ENCODE data around the gene AKAP8.
A peak's percentile ranks its signal among the peaks of the same experiment; 100 is the strongest.

The AKAP8 gene

GRCh38 chr19:15315101-15315500, 64.5 kb downstream of the AKAP8 start:
- H3K4me3 ChIP-seq (ENCODE audit: low read depth, low read length): no peak overlapping the region
- DNase-seq (ENCODE audit: low read depth): no peak
- TF ChIP-seq MAX (IDR thresholded peaks at IDR 0.05; ENCODE audit: low read depth, low read length): no peak
- no peak for TF ChIP-seq POLR2A (IDR thresholded peaks at IDR 0.05; ENCODE audit: extremely low read depth, insufficient read length)
- TF ChIP-seq CTCF (IDR thresholded peaks at IDR 0.05; ENCODE audit: low read depth, low read length): no peak
- no peak for TF ChIP-seq MYC (IDR thresholded peaks at IDR 0.05; ENCODE audit: low read depth, low read length)

GRCh38 chr19:15313649-15314279, 65.8 kb downstream of the AKAP8 start:
- DNase-seq (ENCODE audit: low read depth): no peak
- TF ChIP-seq POLR2A (IDR thresholded peaks at IDR 0.05; ENCODE audit: extremely low read depth, insufficient read length) (no peak), MAX (IDR thresholded peaks at IDR 0.05; ENCODE audit: low read depth, low read length) (no peak), MYC (IDR thresholded peaks at IDR 0.05; ENCODE audit: low read depth, low read length) (no peak), CTCF (IDR thresholded peaks at IDR 0.05; ENCODE audit: low read depth, low read length) (no peak)
- H3K4me3 ChIP-seq (ENCODE audit: low read depth, low read length): no peak overlapping the region

GRCh38 chr19:15307169-15307568, 72.4 kb downstream of the AKAP8 start:
- TF ChIP-seq CTCF (IDR thresholded peaks at IDR 0.05; ENCODE audit: low read depth, low read length): no peak
- TF ChIP-seq POLR2A (IDR thresholded peaks at IDR 0.05; ENCODE audit: extremely low read depth, insufficient read length): no peak
- no peak for TF ChIP-seq MYC (IDR thresholded peaks at IDR 0.05; ENCODE audit: low read depth, low read length)
- no peak for TF ChIP-seq MAX (IDR thresholded peaks at IDR 0.05; ENCODE audit: low read depth, low read length)
- DNase-seq (ENCODE audit: low read depth): no peak
- no peak overlapping the region for H3K4me3 ChIP-seq (ENCODE audit: low read depth, low read length)

- TF ChIP-seq POLR2A (IDR thresholded peaks at IDR 0.05; ENCODE audit: extremely low read depth, insufficient read length): no peak
- no peak for TF ChIP-seq CTCF (IDR thresholded peaks at IDR 0.05; ENCODE audit: low read depth, low read length)
- TF ChIP-seq MYC (IDR thresholded peaks at IDR 0.05; ENCODE audit: low read depth, low read length): no peak
- no peak for TF ChIP-seq MAX (IDR thresholded peaks at IDR 0.05; ENCODE audit: low read depth, low read length)
- no peak overlapping the region for H3K4me3 ChIP-seq (ENCODE audit: low read depth, low read length)
- DNase-seq (ENCODE audit: low read depth): no peak
Observed at GRCh38 chr19:15305582-15306334, 73.8 kb downstream of the AKAP8 start.

GRCh38 chr19:15304140-15304705, 75.4 kb downstream of the AKAP8 start:
- TF ChIP-seq MYC (IDR thresholded peaks at IDR 0.05; ENCODE audit: low read depth, low read length): no peak
- no peak for TF ChIP-seq POLR2A (IDR thresholded peaks at IDR 0.05; ENCODE audit: extremely low read depth, insufficient read length)
- no peak for TF ChIP-seq MAX (IDR thresholded peaks at IDR 0.05; ENCODE audit: low read depth, low read length)
- no peak for TF ChIP-seq CTCF (IDR thresholded peaks at IDR 0.05; ENCODE audit: low read depth, low read length)
- DNase-seq (ENCODE audit: low read depth): peak; percentile 15
- no peak overlapping the region for H3K4me3 ChIP-seq (ENCODE audit: low read depth, low read length)
